Astrocyte of the cerebellum (primary cell): ENCODE results near the gene HYI.
"Not testable (repeated sequence)": the region's sequence is repeated elsewhere in the genome, so short reads cannot be mapped to it uniquely, and the experiment has no call there.

Source experiments
- DNase-seq: peaks from one replicate; pipeline ENCODE4 v3.0.0-alpha.2; 2011; ENCODE audit warnings: low read depth
- H3K4me3 ChIP-seq: 2 replicates; pipeline ENCODE4 v1.5.1; 2011; ENCODE audit warnings: mild to moderate bottlenecking, low read depth, low read length, moderate library complexity
- CTCF ChIP-seq: IDR thresholded peaks from 2 replicates; pipeline ENCODE4 v1.5.1; 2012; ENCODE audit warnings: low read length, low read depth, moderate library complexity, mild to moderate bottlenecking; ENCODE audit errors: missing control alignments
- in situ Hi-C: cut with HindIII; loops from 2 replicates; pipeline ENCODE4 v1.10.0; 2017; ENCODE audit warnings: low sequenced_read_pairs

The HYI gene

GRCh38 chr1:43473463-43473862 lies 19.7 kb upstream of the HYI start:
- no peak for DNase-seq
- no peak for TF ChIP-seq CTCF
- no peak overlapping the region for H3K4me3 ChIP-seq
- in situ Hi-C loops: no loop called here

GRCh38 chr1:43472463-43473151 lies 18.9 kb upstream of the HYI start:
- H3K4me3 ChIP-seq, in situ Hi-C loops: not testable (repeated sequence)
- DNase-seq: peak; percentile 81

GRCh38 chr1:43472087-43472462 lies 18.3 kb upstream of the HYI start:
- no peak overlapping the region for H3K4me3 ChIP-seq
- in situ Hi-C loops: no loop called here
- no peak for TF ChIP-seq CTCF
- no peak for DNase-seq

GRCh38 chr1:43469932-43470331 lies 16.2 kb upstream of the HYI start:
- no peak for TF ChIP-seq CTCF
- no peak overlapping the region for H3K4me3 ChIP-seq
- no peak for DNase-seq
- in situ Hi-C loops: no loop called here

DNA sequence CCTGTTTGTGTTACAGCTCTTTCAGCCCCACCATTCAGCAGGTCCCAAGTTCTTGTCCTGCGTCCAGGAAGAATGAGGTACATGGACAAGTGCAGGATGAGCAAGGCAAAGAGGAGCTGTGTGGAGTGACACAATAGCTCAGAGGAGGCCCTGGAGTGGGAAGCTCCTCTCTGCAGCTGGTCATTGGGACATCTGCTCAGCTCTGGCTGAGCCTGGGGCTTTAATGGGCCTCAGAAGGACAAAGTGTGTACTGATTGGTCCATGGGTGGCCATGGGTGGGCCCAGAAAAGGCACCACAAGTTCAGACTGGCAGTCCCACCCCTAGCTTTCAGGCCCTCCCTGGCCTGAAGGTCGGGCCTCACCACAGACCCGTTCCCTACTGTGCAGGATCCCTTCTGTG lies 14.7 kb upstream of the HYI start:
- no peak overlapping the region for H3K4me3 ChIP-seq
- TF ChIP-seq CTCF: no peak
- in situ Hi-C loops: no loop called here
- no peak for DNase-seq

DNA sequence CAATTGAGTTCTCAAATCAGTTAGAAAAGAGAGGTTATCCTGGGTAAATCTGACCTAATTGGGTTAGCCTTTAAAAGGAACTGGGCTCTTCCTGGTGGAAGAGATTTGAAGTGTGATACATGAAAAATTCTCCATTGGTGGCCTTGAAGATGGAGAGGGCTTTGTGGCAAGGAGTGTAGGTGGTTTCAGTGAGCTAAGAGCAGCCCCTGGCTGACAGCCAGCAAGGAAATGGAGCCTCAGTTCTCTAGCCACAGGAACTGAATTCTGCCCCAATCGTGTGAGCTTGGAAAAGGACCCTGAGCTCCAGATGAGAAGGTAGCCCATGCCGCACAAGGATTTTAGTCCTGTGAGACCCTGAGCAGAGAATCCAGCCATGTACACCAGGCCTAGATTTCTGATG lies 12.7 kb upstream of the HYI start:
- no peak for TF ChIP-seq CTCF
- no peak overlapping the region for H3K4me3 ChIP-seq
- in situ Hi-C loops: no loop called here
- DNase-seq: no peak

- H3K4me3 ChIP-seq: no peak overlapping the region
- DNase-seq: no peak
- in situ Hi-C loops: no loop called here
- TF ChIP-seq CTCF: no peak
These were observed 11.9 kb upstream of the HYI start for GRCh38 chr1:43465505-43466067.
